Stimulated activated CD4-positive, alpha-beta T cell treated with anti-CD3 and anti-CD28 coated beads, Interleukin-4, amount 100 ng/mL, for 1 hour (primary cell): ENCODE results near the gene TNNT2.

Experiments used
- DNase-seq: peaks from one replicate; pipeline ENCODE4 v3.0.0-alpha.2; 2020

Gene TNNT2

DNA sequence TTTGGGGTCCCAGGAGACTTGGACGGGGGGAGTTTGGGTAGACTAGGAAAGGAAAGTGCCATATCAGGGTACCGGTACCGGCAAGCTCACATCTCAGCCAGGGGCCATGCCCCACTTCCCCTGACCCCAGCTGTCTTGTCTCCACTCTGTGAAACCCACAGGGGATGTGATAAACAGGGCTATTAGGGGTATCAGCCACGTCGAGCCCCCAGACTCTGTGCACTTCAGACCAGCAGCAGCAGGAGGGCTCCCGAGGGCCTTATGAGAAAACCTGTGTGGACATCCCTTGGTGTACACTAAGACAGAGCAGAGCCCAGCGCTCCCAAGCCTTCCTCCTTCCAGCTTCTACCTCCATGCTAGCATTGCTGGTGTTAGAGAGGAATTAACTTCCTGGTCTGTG lies 46.3 kb downstream of the TNNT2 start:
- DNase-seq, result no peak

DNA sequence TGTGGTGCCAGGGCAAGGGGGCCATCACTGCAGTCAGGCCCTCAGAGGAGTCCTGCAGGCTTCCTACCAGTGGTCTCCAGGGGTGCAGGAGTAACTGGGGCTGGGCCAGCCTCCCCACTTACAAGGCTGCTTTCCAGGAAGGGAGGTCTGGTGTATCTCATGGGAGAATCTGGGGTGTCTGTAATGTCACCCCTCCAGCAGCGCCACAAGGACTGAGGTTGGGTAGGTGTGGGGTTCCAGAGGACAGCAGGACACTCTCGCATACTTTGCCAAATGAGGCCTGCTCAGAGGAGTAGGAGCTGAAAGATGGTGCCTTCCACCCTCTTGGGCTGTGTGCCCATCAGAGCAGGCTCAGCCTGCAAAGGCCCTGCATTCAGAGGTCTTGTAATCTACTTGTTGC lies 46.9 kb downstream of the TNNT2 start:
- DNase-seq, result no peak

DNA sequence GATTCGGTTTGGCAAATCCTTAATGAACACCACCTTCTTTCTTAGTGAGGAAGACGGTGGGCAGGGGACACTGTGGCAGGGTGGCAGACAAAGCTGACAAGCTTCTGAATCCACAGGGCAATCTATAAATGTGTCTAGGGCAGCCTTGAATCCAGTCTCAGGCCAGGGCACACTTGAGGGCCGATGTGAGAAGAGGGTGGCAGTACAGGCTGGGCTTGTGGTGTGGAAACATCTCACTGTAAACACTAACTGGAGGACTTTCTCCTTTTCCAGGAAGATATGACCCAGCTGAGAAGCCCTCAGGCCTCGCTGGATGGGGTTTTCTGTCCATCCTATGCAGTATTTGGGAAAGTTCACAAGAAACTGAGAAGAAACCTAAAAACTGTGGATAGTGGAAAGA lies 47.7 kb downstream of the TNNT2 start:
- no peak for DNase-seq

DNA sequence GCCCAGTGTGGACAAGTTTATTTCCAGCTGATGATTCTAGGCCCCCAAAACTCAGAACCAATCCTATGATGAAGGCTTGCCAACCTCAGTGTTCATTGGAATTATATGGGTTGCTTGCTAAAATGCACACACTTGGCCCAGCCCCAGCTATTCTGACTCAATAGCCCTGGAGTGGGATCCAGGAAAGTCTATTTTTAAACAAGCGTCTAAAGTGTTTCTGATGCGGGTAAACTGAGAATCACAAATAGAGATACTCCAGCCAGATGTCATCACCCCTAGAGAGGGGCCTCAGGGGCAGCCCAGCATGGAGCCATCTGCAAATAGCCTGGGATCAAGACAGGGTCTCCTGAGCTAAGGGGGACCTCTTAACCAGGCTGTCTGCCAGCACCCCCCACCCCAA lies 48.2 kb downstream of the TNNT2 start:
- DNase-seq, result no peak

DNA sequence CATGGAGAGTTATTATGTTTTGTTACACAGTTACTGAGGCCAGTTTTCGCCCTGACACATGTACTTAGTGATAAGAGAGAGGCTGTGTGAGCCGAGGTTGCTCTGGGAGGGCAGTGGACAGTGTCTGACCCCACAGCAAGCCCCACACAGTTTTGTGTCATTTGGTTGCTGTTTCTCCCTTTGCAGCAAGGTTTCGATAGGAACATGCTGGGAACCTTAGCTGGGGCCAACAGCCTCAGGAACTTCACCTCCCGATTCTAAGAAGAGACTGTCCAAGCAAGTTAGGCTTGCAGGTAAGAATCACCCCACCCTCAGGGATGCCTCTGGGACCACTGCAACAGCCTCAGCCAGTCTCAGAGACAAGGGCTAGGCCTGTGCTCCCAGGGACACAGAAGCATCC lies 48.9 kb downstream of the TNNT2 start:
- DNase-seq, result no peak

DNA sequence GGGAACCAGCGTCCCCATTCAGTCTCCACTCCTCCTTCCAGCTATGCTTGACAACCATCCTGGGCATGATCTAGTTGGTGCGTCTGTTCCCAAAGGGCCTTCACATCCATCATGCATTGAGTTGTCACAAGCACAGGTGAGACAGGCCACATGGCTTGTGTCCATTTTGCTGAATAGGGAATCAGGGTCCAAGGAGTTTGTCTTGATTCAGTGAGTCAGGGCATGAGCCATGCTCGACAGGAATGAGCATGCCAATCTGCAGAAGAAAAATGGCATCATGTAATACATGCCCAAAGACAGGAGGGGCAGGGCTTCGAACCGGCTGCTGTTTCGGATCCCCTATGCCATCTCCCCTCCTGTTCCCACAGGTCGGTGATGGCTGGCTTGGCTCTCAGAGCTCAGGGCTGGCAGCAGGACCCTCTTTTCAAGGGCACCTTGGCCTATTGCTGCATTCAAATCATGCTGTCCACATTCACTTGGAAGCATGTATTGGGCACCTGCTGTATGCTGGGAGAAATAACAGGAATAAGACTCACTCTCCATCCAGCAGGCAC lies 49.7 kb downstream of the TNNT2 start:
- no peak for DNase-seq

DNA sequence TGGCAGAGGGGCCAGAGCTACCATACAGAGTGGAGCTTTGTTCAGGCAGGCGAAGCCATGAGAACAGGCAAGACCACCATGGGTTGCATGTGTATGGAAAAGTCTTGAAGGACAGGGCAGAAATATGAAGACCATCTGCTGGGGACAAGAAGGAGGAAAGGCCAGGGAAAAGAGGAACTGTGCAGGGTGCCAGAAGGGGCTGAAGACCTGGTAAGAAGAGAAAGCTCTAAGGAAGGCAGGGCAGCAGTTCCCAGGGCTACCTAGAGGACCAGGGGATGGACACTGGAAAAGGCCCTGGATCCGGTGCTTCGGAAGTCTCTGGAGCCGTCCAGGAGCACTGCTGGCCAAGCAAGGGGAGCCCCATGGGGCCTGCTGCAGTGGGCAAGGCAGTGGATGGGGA lies 50.8 kb downstream of the TNNT2 start:
- no peak for DNase-seq

DNA sequence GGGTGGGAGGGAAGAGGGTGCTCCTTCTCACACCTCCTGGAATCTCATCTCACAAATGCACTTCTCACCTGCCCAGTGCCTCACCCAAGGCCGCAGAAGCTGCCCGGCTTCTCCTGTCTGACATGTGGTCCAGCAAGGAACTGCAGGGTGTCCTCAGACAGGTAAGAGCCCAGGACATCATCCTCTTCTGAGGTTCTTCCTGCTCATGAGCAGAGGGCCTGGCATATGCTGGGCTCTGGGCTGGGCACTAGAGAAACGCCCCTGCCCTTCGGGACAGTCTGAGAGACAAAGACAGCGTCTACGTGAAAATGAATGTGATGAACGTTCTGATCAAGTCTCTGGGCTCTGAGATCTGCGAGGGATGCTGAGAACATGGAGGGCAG lies 51.8 kb downstream of the TNNT2 start:
- no peak for DNase-seq

DNA sequence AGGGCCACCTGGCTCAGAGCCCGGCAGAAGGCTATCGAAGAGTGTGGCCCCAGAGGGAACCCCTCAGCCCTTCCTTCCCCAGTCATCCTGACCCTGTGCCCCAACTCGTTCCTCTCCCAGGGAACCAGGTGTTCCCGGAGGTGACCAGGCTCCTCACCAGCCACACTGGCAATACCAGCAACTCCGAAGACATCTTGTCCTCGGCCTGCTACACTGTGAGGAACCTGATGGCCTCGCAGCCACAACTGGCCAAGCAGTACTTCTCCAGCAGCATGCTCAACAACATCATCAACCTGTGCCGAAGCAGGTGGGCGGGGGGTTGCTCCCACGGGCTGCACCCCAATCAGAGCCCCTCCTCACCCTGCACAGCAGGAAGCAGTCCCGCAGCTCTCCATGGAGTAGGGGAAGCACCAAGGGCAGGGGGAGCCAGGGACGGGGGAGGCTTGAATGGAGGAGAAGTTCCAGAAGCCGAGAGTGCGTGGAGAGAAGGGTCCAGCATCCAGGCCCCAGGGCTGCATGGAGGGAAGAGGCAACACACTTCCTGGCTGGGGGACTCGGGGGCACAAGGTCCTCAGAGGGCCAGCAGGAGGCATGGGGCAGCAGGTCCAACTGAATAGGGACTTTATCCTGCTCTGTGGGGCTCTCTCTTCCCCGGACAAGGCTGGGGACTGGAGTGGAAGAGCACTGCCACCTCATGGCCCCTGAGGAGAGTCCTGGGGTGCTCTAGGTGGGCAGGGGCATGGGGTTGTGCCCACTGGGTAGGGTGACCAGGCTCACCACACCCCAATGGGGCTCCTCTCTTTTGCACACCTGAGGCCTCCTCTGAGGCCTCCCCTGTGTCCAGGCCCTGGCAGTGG lies 52.4 kb downstream of the TNNT2 start:
- DNase-seq, result no peak

DNA sequence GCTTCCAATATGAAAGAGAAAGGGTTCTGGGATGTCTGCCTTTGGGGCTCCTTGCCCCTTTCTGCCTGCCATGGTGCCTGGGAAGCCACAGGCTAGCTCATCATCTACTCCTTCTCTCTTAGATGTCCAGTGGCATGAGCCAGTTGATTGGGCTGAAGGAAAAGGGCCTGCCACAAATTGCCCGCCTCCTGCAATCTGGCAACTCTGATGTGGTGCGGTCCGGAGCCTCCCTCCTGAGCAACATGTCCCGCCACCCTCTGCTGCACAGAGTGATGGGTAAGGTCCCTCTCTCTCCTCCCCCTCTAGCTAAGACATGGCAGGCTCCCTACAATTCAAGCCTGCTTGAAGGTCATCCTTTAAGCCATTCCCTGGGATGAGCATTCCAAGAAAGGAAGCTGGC lies 53.2 kb downstream of the TNNT2 start:
- no peak for DNase-seq

DNA sequence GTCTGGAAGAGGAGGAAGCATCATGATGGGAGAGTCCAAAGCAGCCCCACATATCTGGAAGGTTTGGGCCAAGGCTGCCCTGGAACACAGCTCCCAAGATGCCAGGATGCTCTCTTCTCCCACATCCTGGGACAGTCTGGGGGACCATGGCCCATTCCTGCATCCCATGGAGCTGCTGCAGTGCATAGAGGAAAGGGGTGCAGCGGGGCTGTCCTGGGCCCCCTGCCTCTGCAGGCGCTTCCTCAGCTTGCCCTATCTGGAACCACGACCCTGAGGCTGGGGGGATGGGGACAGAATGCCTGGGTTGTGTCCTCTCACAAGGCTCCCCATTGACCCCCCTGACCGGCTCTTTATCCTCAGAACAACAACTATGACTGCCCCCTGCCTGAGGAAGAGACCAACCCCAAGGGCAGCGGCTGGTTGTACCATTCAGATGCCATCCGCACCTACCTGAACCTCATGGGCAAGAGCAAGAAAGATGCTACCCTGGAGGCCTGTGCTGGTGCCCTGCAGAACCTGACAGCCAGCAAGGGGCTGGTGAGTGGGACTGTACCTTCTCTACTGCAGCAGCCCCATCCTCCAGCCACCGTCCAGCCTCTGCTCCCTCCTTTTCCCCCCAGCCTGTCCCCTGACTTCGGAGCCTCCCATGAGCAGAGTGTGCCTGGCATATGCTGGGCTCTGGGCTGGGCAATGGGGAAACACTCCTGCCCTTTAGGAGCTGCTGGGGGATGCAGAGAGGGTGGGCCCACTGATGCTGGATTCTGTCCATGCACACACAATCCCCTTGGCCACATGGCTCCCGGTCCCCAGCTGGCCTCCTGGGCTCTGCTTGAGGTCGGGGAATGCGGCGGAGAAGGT lies 54.6 kb downstream of the TNNT2 start:
- DNase-seq, result no peak

DNA sequence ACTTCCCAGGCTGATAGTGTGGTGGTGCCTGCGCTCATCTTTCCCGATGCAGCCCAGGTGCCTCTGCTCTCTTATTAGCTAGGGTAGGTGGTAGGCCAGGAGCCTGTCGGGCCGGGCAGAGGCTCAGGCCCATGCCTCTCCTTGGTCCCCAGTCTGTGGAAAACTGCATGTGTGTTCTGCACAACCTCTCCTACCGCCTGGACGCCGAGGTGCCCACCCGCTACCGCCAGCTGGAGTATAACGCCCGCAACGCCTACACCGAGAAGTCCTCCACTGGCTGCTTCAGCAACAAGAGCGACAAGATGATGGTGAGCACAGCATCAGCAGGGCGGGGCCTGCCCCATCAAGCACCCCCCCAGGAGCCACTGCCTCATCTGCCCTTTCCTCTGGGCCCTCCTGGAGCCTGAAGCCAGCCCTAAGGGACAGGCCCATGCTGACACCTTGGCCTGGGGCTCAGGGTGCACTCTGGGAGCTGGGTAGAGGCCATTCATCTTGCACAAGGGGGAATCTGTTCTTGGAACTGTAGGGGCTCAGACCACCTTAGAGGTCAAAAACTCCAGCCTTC lies 55.6 kb downstream of the TNNT2 start:
- no peak for DNase-seq

DNA sequence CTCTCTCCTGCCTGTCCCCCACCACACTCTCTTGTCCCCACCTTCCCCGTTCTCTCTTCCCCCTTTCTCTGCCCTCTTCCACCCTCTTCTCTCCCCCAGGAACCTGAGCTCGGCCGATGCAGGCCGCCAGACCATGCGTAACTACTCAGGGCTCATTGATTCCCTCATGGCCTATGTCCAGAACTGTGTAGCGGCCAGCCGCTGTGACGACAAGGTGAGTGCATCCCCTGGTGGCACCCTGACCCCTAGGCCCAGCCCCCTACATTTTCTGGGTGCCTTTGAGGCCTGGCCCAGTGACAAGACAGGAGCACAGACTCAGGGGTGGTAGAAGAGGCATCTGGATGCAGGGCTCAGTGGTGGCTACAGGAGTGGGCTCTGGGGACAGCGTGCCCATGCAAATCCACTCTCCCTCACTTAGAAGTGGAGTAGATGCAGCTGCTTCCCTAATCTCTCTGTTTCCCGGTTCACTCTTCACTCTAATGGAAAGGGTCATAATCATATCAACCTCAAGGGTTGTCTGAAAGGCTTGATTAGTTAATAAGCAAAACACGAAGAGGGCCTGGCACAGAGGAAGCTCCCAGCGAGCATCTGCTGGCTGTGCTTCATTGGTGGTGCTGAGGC lies 57.2 kb downstream of the TNNT2 start:
- DNase-seq, result no peak

DNA sequence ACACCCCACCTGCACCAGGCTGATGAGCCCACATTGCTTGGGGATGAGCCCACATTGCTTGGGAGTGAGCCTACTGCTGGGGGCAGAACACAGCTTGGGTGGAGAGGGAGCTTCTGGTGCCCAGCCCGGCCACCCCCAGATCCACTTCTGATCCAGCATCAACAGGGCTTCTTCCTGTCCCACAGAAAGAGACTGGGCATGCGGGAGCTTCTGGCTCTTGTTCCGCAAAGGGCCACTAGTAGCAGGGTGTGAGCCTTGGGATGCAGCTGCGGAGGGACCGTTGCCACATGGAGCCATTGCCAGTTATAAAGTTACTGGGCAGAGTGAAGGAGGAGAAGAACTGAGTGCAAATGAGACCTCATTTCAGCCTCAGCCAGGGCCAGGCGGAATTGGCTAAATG lies 57.8 kb downstream of the TNNT2 start:
- DNase-seq, result no peak

DNA sequence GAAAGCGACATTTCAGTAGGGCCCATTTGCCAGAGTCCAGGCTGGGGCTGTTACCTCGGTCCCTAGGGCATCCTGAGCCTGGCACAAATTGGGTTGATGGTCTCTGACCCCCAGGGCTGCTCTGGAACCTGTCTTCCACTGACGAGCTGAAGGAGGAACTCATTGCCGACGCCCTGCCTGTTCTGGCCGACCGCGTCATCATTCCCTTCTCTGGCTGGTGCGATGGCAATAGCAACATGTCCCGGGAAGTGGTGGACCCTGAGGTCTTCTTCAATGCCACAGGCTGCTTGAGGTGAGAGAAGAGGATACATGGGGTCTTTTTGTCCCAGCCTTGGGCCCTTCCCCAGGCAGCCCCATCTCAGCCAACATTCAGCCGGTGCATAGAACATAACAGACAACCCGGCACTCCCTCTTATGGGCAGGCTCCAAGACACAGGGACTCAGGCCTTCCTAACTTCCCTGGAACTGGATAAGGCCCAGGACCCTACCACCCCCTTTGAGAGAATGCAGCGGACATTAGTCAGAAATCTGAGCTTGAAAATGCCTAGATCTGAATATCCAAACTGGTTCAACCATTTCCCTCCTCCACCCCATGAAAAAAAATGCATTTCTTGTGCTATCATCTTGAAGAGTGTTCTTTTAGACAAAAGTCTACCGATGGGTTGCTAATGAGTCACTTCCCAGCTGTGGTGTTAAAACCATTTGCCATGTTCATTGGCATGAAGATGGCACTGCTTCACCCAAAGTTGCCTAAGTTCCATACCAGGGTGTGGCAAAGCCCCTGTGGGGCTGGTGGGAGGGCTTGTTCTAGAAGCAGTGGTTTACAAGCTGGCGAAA lies 58.8 kb downstream of the TNNT2 start:
- DNase-seq, result no peak

DNA sequence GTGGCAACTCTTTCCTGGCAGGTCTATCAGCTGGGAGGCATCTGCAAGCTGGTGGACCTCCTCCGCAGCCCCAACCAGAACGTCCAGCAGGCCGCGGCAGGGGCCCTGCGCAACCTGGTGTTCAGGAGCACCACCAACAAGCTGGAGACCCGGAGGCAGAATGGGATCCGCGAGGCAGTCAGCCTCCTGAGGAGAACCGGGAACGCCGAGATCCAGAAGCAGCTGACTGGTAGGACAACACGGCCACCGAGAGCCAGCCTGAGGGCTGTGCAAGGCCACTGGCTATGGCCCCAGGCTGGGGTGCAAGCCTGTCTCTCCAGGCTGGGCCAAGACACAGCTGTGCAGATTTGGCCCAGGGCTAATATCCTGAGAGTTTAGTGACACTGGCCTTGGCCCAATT lies 59.9 kb downstream of the TNNT2 start:
- DNase-seq, result no peak

DNA sequence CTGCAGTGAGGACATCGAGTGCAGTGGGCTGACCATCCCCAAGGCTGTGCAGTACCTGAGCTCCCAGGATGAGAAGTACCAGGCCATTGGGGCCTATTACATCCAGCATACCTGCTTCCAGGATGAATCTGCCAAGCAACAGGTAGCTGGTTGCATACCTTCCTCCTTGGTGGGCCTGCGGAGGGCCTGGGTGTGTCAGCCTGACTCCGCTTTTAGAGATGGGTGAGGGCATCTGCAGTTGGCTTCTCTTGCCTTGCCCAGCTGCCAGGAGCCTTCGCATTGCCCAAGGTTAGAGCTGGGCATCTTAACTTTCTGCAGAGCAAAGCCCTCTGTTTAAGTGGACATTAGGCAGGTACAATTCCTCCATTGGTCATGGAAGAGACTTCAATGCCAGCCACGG lies 60.9 kb downstream of the TNNT2 start:
- DNase-seq, result no peak

DNA sequence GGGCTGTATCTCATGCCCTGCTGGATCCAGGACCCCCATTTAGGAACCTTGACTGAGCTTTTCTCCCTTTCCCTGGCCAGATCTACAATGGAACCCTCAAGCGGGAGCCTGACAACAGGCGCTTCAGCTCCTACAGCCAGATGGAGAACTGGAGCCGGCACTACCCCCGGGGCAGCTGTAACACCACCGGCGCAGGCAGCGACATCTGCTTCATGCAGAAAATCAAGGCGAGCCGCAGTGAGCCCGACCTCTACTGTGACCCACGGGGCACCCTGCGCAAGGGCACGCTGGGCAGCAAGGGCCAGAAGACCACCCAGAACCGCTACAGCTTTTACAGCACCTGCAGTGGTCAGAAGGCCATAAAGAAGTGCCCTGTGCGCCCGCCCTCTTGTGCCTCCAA lies 64.4 kb downstream of the TNNT2 start:
- DNase-seq, result no peak

DNA sequence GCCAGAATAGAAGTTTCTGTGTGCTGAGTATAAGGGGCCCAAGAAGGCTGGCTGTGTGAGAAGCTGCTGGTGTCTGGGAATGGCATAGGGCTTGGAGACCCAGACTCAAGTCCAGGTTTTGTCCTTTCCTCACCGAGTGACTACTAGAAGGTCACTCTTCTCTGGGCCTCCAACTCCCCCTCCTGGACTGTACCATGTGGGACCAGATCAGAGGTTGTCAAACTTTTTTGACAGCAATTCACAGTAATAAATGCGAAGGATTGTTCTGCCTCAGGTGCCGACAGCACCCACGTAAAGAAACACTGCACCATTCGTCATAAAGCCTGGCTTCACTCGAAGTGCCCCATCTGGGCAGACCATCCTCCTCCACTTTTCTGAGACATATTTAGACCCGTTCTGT lies 65.2 kb downstream of the TNNT2 start:
- DNase-seq, result no peak

DNA sequence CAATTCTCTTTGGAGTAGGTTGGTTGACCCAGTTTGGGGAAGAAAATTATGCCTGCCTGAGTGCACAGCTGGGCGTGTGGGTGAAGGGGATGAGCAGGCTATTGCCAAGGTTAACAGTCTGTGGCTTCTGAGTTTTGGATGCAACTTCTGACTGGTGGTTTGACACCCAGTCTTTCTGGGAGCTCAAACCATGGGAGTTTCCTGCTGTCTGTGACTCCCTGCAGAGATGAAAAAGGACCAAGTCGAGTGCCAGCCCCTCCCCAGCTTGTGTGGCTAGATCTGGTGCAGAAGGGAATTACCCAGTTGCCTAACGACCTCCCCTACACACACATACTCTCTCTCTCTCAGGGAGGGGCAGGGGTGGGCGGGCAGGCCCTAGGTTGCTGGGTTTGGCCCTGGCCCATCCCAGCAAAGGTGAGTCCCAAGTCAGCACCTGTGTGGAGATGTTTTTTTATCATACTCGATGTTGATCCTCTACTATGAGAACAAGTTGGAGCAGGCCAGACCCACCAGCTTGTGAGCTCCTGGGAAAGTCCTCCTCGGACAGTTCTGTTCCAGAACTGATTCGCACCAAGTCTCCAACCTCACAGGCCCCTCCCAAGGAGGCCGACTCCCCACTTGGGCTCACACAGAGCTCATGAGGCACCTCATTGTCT lies 66.0 kb downstream of the TNNT2 start:
- no peak for DNase-seq

DNA sequence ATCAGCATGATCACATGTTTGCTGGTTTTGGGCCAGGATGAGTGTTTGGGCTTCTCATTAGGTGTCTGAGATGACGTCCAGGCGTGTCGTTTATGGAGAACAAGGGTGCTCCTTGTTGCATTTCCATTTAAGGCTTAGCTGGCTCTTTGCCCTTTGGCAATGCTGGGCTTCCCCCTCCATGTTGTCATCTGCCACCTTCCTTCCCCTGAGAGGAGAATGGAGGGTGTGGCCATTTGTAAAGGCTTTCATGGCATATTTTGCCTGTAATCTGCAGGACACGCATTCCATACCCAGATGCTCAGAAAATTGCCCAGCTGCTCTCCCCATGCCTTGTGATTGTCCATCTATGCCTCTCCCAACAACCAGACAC lies 66.5 kb downstream of the TNNT2 start:
- DNase-seq, result no peak
